Measurements from ENCODE around the gene NEK5.

DNA sequence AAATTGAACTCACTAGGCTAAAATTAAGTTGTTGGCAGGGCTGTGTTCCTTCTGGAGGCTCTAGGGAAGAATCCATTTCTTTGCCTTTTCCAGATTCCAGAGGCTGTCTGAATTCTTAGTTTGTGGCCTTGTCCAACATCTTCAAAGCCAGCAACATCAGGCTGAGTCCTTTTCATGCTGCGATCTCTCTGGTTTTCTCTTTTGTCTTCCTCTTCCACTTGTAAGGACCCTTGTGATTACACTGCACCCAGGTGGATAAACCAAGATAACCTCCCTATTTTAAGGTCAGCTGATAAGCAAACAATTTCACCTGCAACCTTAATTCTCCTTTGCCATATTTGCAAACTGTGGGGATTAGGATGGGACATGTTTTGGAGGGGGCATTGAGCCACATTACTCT, 92.8 kb downstream of the NEK5 start:
- TF ChIP-seq CTCF (IDR thresholded peaks at IDR 0.05) (no peak), POLR2A (IDR thresholded peaks at IDR 0.05) (no peak)
